NCI-H460 (cell line): ENCODE data around the gene NUP98. TPM values are rescaled to one million over a fixed set of nuclear protein-coding genes. Genes with fewer than 3 reads are reported as not detected.

Experiments used
- DNase-seq: peaks from one replicate; pipeline ENCODE4 v3.0.0-alpha.2; 2016; ENCODE audit warnings: low read depth; ENCODE audit errors: extremely low read depth
- total RNA-seq: library from RNA; depleted of rRNA; stranded (reverse); fragments of >200 nt; shearing (Covaris generic); gene quantifications from 2 replicates; pipeline ENCODE4 v1.2.3, GENCODE V29; 2014

Gene NUP98
- total RNA-seq, 1 experiment from 2014 or later, result 96.9 TPM

- no peak for DNase-seq
Observed at GRCh38 chr11:3738723-3739122, 58.6 kb downstream of the NUP98 start.

- no peak for DNase-seq
Observed at GRCh38 chr11:3738241-3738640, 59.1 kb downstream of the NUP98 start.

DNA sequence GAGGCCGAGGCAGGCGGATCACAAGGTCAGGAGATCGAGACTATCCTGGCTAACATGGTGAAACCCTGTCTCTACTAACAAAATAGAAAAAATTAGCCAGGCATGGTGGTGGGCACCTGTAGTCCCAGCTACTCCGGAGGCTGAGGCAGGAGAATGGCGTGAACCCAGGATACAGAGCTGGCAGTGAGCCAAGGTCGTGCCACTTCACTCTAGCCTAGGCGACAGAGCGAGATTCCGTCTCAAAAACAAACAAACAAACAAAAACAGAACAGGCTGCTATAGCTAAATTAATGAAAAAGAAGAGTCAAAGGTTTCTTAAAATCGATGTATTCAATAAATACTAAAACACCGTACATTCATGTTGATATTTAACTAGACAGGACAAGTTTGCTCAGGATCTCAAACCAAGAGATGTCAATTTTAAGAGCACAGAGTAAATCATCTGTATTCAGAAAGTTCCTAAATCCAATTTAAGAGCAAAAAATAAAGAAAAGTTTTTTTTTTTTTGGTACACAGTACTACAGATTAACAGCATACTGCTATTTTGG lies 59.9 kb downstream of the NUP98 start:
- DNase-seq, result no peak

GRCh38 chr11:3736816-3737215 lies 60.5 kb downstream of the NUP98 start:
- DNase-seq, result no peak

- no peak for DNase-seq
Observed at GRCh38 chr11:3735827-3736226, 61.5 kb downstream of the NUP98 start.

DNA sequence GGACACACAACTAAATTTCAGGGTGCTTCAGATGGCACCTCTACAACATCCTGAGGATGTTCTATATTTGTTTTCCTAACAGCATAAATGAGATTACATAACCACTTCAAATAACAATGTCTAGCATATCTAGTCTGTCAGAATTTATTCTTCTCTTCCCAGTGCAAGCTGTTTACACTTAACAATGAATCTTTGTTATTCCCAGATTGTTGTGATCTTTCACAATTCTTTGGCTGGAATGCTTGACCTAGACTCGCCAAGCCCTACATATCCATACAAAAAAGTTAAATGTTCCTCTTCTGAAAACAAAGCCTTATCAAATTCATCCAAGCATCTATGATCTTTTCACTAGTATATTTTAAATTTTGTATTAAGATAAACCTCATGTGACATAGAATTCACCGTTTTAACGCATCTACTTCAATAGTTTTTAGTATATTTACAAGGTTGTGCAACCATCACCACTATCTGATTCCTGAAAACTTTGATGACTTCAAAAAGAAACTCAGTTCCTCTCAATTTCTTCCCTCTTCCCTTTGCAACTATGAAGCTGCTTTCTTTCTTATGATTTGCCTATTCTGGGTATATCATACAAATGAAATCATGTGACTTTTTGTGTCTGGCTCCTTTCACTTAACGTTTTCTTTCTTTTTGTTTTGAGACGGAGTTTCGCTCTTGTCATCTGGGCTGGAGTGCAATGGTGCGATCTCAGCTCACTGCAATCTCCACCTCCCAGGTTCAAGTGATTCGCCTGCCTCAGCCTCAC lies 64.5 kb downstream of the NUP98 start:
- no peak for DNase-seq

DNA sequence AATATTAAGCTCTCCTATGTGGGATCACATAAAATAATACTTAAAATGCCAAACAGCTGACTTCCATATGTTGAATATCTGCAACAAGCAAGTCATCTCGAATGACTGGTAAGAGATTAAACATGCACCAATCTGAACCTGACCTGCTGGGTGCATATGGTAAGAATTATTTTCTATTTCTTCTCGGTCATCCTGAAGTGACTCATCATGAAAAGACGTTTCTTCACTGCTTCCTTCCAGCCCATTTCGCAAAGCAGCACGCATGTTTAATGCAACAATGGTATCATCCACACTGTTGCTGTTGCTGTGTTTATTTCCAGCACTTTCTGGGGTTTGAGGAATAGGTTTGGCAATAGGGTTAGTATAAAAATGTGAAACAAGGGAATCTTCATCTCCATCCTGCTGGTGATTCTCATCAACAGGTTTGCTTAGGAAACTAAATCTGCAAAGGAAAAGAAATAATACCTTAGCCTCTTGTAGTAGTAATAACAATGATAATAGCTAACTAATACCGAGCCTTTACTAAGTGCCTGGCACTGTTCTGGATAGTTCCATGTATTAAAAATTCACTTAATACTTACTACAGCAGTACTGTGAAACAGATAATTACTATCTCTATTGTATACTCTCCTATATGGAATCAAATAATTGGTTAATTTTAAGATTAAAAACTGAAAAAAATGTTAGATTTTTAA lies 74.2 kb downstream of the NUP98 start:
- DNase-seq, result peak; percentile 38

GRCh38 chr11:3722100-3722499 lies 75.3 kb downstream of the NUP98 start:
- DNase-seq, result no peak

GRCh38 chr11:3720997-3721396 lies 76.4 kb downstream of the NUP98 start:
- no peak for DNase-seq

- DNase-seq, result no peak
Observed at GRCh38 chr11:3712274-3712673, 85.1 kb downstream of the NUP98 start.

DNA sequence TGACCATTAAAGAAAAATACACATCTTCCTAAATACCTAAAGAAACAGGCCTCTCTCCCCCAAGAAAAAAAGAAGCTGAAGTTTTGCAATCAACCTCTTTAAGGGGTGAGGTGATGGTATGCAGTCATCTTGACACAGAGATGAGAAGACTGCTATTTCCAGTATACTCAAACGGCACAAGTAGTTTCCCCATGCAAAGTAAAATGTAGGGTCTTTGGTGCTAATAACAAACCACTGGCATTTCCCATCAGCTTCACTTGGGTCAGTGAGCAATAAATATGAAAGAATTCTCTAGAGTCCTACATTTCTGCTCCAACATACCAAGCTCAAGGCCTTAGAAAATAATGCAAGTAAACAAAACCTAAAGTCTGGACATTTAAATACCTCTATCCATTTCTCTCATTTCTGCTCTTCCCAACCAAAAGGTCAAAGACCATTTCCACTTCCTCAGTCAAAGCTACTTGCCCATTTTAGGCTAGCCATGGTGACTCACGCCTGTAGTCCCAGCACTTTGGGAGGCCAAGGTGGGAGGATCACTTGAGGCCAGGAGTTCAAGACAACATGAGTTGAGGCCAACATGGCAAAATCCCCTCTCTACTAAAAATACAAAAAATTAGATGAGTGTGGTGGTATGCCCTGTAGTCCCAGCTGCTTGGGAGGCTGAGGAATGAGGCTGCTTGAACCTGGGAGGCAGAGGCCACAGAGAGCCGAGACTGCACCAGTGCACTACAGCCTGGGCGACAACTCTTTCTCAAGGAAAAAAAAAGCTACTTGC lies 86.7 kb downstream of the NUP98 start:
- DNase-seq, result no peak

- no peak for DNase-seq
Observed at GRCh38 chr11:3709977-3710376, 87.4 kb downstream of the NUP98 start.

- DNase-seq, result no peak
Observed at GRCh38 chr11:3707176-3707575, 90.2 kb downstream of the NUP98 start.

DNA sequence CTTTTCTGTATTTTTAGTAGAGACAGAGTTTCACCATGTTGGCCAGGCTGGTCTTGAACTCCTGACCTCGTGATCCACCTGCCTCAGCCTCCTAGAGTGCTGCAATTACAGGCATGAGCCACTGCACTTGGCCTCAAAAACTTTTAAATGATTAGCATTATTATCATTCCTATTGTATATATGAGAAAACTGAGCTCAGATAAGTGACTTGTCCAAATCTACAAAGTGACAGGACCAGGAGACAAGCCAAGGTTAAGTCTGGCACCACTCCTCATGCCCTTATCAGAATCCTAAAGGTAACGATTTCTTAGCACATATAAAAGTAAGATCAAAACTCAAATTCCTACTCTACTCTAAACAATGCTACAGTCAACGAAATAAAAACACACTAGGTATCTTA lies 94.0 kb downstream of the NUP98 start:
- DNase-seq, result no peak

GRCh38 chr11:3700910-3701309 lies 96.4 kb downstream of the NUP98 start:
- no peak for DNase-seq

GRCh38 chr11:3700410-3700809 lies 96.9 kb downstream of the NUP98 start:
- DNase-seq, result no peak

DNA sequence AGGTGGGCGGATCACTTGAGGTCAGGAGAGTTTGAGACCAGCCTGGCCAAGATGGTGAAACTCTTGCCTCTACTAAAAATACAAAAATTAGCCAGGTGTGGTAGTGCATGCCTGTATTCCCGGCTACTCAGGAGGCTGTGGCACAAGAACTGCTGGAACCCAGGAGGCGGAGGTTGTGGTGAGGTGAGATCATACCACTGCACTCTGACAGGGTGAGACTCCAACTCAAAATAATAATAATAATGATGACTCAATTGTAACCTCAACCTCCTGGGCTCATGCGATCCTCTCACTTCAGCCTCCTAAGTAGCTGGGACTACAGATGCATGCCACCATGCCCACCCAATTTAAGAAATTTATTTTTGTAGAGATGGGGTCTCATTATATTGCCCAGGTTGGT lies 110.6 kb downstream of the NUP98 start:
- DNase-seq, result no peak

GRCh38 chr11:3685923-3686322 lies 111.4 kb downstream of the NUP98 start:
- no peak for DNase-seq

GRCh38 chr11:3684819-3685172 lies 112.6 kb downstream of the NUP98 start:
- DNase-seq, result no peak

GRCh38 chr11:3684129-3684818 lies 113.1 kb downstream of the NUP98 start:
- no peak for DNase-seq

DNA sequence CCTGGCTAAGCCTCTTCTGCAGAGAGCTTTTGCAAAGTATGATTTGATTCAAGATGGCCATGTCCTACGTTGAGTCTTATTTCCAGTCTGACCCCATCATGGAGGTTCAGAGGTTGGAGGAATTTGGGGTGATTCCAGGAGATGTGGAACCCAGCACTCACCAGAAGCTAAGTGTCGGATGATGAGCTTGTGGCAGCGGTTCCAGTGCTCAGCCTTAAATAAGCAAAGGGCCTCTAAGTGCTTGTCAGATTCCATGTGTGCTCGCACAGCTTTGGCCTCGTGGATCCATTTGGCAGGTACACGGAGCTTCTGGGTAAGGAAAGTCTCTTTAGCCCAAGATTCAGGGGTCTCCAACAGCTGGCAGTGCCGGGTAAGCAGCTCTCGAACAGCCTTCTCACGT lies 114.3 kb downstream of the NUP98 start:
- DNase-seq, result no peak
